SK-N-SH (cell line): Measurements from ENCODE around the gene CUL1. TPM values are rescaled to one million over a fixed set of nuclear protein-coding genes. Genes with fewer than 3 reads are reported as not detected.
A peak's percentile ranks its signal among the peaks of the same experiment; 100 is the strongest.

Source experiments
- CTCF ChIA-PET: fragments of 300-600, 350-600 bp; formaldehyde crosslinking; extraction: SDS; loops from one replicate; lab custom pipeline; 2021; lab: Yijun Ruan, JAX
- POLR2A ChIA-PET: fragments of 350-600 bp; sonication (Branson Sonifier 250); formaldehyde crosslinking; extraction: SDS; loops from one replicate; lab custom pipeline; 2020; ENCODE audit warnings: antibody characterized with exemption, inconsistent platforms; lab: Yijun Ruan, JAX
- DNase-seq: peaks from one replicate; pipeline ENCODE4 v3.0.0; 2012
- H2AFZ ChIP-seq: fragments of 200-600 bp; sonication (generic); 2 replicates; pipeline ENCODE4 v1.8.1; 2016; ENCODE audit warnings: antibody characterized with exemption, mild to moderate bottlenecking, low read depth
- H3F3A ChIP-seq: fragments of 200-600 bp; sonication (generic); replicated peaks from 2 replicates; pipeline ENCODE3; 2016; ENCODE audit warnings: antibody characterized with exemption, mild to moderate bottlenecking; ENCODE audit not compliant: insufficient read depth
- H3K27ac ChIP-seq, 2 experiments: fragments of 200-500 bp in 1 of 2; fragments of 200-600 bp in 1 of 2; sonication (Bioruptor generic) in 1 of 2; sonication (generic), shearing (Covaris generic) in 1 of 2; 2 replicates each; pipeline versions ENCODE4 v1.5.1 to v1.6.1; 2014 to 2016; ENCODE audit warnings: low read depth in 2 of 2, inconsistent platforms in 1 of 2, low read length in 1 of 2, mild to moderate bottlenecking in 1 of 2, mixed read lengths in 1 of 2
- H3K27me3 ChIP-seq: fragments of 200-600 bp; sonication (generic), shearing (Covaris generic); 2 replicates; pipeline ENCODE4 v1.6.1; 2016; ENCODE audit warnings: mixed run types; ENCODE audit not compliant: insufficient read depth
- H3K36me3 ChIP-seq, 2 experiments: fragments of 200-500 bp in 1 of 2; fragments of 200-600 bp in 1 of 2; sonication (Bioruptor generic) in 1 of 2; sonication (generic) in 1 of 2; replicated peaks in 1 of 2; 2 replicates each; pipeline versions ENCODE3 to v1.5.1; 2014 to 2016; ENCODE audit warnings: low read length in 1 of 2, mild to moderate bottlenecking in 1 of 2; ENCODE audit not compliant: insufficient read depth in 2 of 2, control insufficient read depth in 1 of 2
- H3K4me1 ChIP-seq, 2 experiments: fragments of 200-500 bp in 1 of 2; fragments of 200-600 bp in 1 of 2; sonication (Bioruptor generic) in 1 of 2; sonication (generic), shearing (Covaris generic) in 1 of 2; 2 replicates each; pipeline versions ENCODE4 v1.5.1 to v1.6.1; 2014 to 2016; ENCODE audit warnings: low read depth in 1 of 2, low read length in 1 of 2, mixed run types in 1 of 2; ENCODE audit not compliant: insufficient read depth in 2 of 2, control insufficient read depth in 1 of 2
- H3K4me2 ChIP-seq: fragments of 200-600 bp; sonication (generic), shearing (Covaris generic); 2 replicates; pipeline ENCODE4 v1.6.1; 2017; ENCODE audit warnings: mixed run types
- H3K4me3 ChIP-seq, 2 experiments: fragments of 200-500 bp in 1 of 2; fragments of 200-600 bp in 1 of 2; sonication (Bioruptor generic) in 1 of 2; sonication (generic), shearing (Covaris generic) in 1 of 2; 2 replicates each; pipeline versions ENCODE4 v1.5.1 to v1.8.1; 2014 to 2016; ENCODE audit warnings: low read depth in 2 of 2, inconsistent platforms in 1 of 2, low read length in 1 of 2, mild to moderate bottlenecking in 1 of 2, mixed read lengths in 1 of 2, moderate library complexity in 1 of 2
- H3K79me2 ChIP-seq: fragments of 200-600 bp; sonication (generic); 2 replicates; pipeline ENCODE4 v1.8.1; 2017; ENCODE audit warnings: mild to moderate bottlenecking; ENCODE audit not compliant: insufficient read depth
- H3K9ac ChIP-seq: fragments of 200-600 bp; sonication (generic); 2 replicates; pipeline ENCODE4 v1.6.1; 2017; ENCODE audit warnings: mixed run types
- H3K9me2 ChIP-seq: fragments of 200-600 bp; sonication (generic); 2 replicates; pipeline ENCODE4 v1.6.1; 2017; ENCODE audit warnings: mixed run types
- H3K9me3 ChIP-seq: fragments of 200-600 bp; sonication (generic); 2 replicates; pipeline ENCODE4 v1.6.1; 2017; ENCODE audit warnings: mixed run types, mild to moderate bottlenecking, moderate library complexity
- H4K20me1 ChIP-seq: fragments of 200-600 bp; sonication (generic); 2 replicates; pipeline ENCODE4 v1.6.1; 2017; ENCODE audit warnings: mild to moderate bottlenecking, mixed run types; ENCODE audit not compliant: insufficient read depth
- CHD2 ChIP-seq: fragments of 150-350 bp; IDR thresholded peaks from 2 replicates; pipeline ENCODE4 v1.6.1; 2018; ENCODE audit warnings: low read length; ENCODE audit not compliant: partially characterized antibody
- EP300 ChIP-seq, 2 experiments: IDR thresholded peaks; 2 replicates each; pipeline versions ENCODE4 v1.4.0 to v1.6.1; 2012; ENCODE audit warnings: borderline replicate concordance in 1 of 2, low read depth in 1 of 2, low read length in 1 of 2
- FOSL2 ChIP-seq: IDR thresholded peaks from 2 replicates; pipeline ENCODE4 v1.4.0; 2012; ENCODE audit warnings: low read depth, mild to moderate bottlenecking, moderate library complexity, borderline replicate concordance
- GABPA ChIP-seq: IDR thresholded peaks from 2 replicates; pipeline ENCODE4 v1.4.0; 2012; ENCODE audit warnings: low read depth, mild to moderate bottlenecking
- JUND ChIP-seq: IDR thresholded peaks from 2 replicates; pipeline ENCODE4 v1.4.0; 2012
- NFIC ChIP-seq: IDR thresholded peaks from 2 replicates; pipeline ENCODE4 v1.4.0; 2012; ENCODE audit warnings: borderline replicate concordance
- NRF1 ChIP-seq: IDR thresholded peaks from 2 replicates; pipeline ENCODE4 v1.6.1; 2012; ENCODE audit warnings: low read depth, mild to moderate bottlenecking, low read length
- RCOR1 ChIP-seq: fragments of 150-350 bp; IDR thresholded peaks from 2 replicates; pipeline ENCODE4 v1.6.1; 2017; ENCODE audit warnings: antibody characterized with exemption, low read length
- TAF1 ChIP-seq: IDR thresholded peaks from 2 replicates; pipeline ENCODE4 v1.6.1; 2012; ENCODE audit warnings: low read depth, mild to moderate bottlenecking, low read length, moderate library complexity, borderline replicate concordance
- YY1 ChIP-seq: IDR thresholded peaks from 2 replicates; pipeline ENCODE4 v1.4.0; 2012; ENCODE audit warnings: low read depth, mild to moderate bottlenecking
- WGBS: methylation state at CpG from one replicate; pipeline ENCODE4 v1.1.6; 2017; ENCODE audit warnings: low lambda C conversion rate; 5-methylcytosine and 5-hydroxymethylcytosine counted together
- polyA plus RNA-seq, 3 experiments: library from polyadenylated mRNA; depleted of rRNA; stranded (reverse); fragments of >200 nt; gene quantifications; 2 replicates each; pipeline ENCODE4 v1.2.3, GENCODE V29; 2012
- TF ChIP-seq, protein P1 (sequence below): IDR thresholded peaks from 2 replicates; pipeline ENCODE4 v1.4.0; 2012; ENCODE audit warnings: low read depth
- TF ChIP-seq, protein P2 (sequence below): IDR thresholded peaks from 2 replicates; pipeline ENCODE4; 2012
- TF ChIP-seq, protein P3 (sequence below): IDR thresholded peaks from 2 replicates; pipeline ENCODE4 v1.6.1; 2012; ENCODE audit warnings: mild to moderate bottlenecking, low read depth, low read length, moderate library complexity

CUL1 gene
- polyA plus RNA-seq, 1 of the 3 experiments (the other 2 are of a cell fraction): 45.2 TPM

DNA sequence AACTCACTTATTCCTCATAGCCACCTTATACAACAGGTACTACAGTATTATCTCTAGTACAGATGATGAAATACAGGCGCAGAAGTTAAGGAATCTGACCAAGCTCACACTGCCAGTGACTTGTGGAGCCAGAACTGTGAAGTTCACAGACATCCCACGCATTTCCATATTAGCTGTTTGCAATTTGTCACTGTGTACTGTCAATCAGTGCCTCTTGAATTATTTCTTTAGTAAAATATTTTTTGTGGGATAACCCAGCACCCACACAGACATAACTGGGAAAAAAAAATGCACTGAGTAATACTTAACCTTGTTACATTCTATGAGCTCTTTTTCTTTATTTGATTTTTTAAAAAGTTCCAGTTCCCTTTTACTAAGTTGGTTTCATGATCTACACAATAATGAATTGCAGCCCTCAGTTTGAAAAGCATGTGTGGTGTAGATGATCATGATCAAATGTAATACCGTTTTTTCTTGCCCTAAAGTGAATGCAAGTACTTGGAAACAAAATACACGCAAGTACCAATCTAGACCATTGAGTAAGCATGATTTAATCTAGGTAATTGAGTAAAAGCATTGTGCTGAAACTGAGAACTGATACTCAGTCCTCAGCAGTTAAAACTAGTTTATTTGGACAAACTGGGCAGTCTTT, 14.1 kb downstream of the CUL1 start:
- CTCF ChIA-PET: interaction anchor here (1.1 to 3.9 kb wide), 3 partner anchors 8 to 20 kb away, joined by 3 to 18 read pairs (median 4); no protein-coding TSS in a partner anchor
- no peak for DNase-seq

DNA sequence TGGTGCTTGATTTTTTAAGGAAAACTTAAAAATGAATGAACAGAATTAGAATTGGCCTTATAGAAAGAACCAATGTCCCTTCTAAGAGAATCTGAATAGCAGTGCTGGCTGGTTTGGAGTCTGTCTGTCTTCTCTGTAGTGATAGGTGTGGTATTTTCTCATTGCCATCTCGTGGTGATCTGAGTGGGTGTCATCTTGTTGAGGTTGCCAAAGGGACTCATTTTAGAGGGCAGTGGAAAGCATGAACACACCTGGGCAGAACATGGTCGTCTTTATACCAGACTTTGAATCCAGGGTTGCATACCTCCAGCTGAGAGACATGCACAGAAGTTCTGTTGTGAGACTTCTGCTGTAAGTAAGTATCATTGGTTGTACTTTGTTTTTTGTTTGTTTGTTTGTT, 15.8 kb downstream of the CUL1 start:
- Histone ChIP-seq H3K36me3 (peaks cover 0 to 10% of the 10 kb centered on the region in 2 experiments), H3K4me2 (no peak overlapping the region), H3K9me2 (no peaks in the 10 kb centered on the region), H4K20me1 (peaks cover 100% of the 10 kb centered on the region)
- WGBS: 100% methylated on average over 2 of the region's 2 CpGs
- CTCF ChIA-PET: interaction anchor here (1.9 kb wide), 1 partner anchor 12 kb away, joined by 6 read pairs; no protein-coding TSS in a partner anchor
- TF ChIP-seq, protein P1, sequence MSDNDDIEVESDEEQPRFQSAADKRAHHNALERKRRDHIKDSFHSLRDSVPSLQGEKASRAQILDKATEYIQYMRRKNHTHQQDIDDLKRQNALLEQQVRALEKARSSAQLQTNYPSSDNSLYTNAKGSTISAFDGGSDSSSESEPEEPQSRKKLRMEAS: no peak
- TF ChIP-seq, all 33 proteins: peak for 0
- no peak overlapping the region for H2AFZ ChIP-seq
- peaks cover 13% of the 10 kb centered on the region for H3F3A ChIP-seq
- H3K27ac ChIP-seq: no peak overlapping the region
- H3K4me1 ChIP-seq: peaks cover 8 to 23% of the 10 kb centered on the region in 2 experiments; a peak in 3 of 4 replicates
- H3K9ac ChIP-seq: no peak overlapping the region
- no peak overlapping the region for H3K4me3 ChIP-seq
- POLR2A ChIA-PET: no interaction called here
- no peak for DNase-seq
- peaks cover 100% of the 10 kb centered on the region for H3K79me2 ChIP-seq
- H3K27me3 ChIP-seq: no peaks in the 10 kb centered on the region
- H3K9me3 ChIP-seq: no peaks in the 10 kb centered on the region

More for the DNA sequence above, 14.1 kb downstream of the CUL1 start:
- peaks cover 100% of the 10 kb centered on the region for H4K20me1 ChIP-seq
- H3F3A ChIP-seq: peaks cover 13% of the 10 kb centered on the region
- no peak overlapping the region for H3K4me3 ChIP-seq
- peaks cover 8 to 29% of the 10 kb centered on the region in 2 experiments; a peak in 3 of 4 replicates for H3K4me1 ChIP-seq
- H3K9me2 ChIP-seq: no peaks in the 10 kb centered on the region
- POLR2A ChIA-PET: no interaction called here
- no peak overlapping the region for H2AFZ ChIP-seq
- peaks cover 100% of the 10 kb centered on the region for H3K79me2 ChIP-seq
- no peaks in the 10 kb centered on the region for H3K27me3 ChIP-seq
- H3K9me3 ChIP-seq: no peaks in the 10 kb centered on the region
- no peak for TF ChIP-seq GABPA
- no peak for TF ChIP-seq JUND
- TF ChIP-seq RCOR1: no peak
- peak in 1 of 2 experiments; percentile 28; a peak in 1 of 4 replicates for TF ChIP-seq EP300 (IDR thresholded peaks at IDR 0.05; ENCODE audit: borderline replicate concordance in 1 of 2, low read depth in 1 of 2, low read length in 1 of 2)
- no peak for TF ChIP-seq NRF1
- TF ChIP-seq, protein P2, sequence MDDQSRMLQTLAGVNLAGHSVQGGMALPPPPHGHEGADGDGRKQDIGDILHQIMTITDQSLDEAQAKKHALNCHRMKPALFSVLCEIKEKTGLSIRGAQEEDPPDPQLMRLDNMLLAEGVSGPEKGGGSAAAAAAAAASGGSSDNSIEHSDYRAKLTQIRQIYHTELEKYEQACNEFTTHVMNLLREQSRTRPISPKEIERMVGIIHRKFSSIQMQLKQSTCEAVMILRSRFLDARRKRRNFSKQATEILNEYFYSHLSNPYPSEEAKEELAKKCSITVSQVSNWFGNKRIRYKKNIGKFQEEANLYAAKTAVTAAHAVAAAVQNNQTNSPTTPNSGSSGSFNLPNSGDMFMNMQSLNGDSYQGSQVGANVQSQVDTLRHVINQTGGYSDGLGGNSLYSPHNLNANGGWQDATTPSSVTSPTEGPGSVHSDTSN: no peak
- H3K27ac ChIP-seq: peak overlapping the region; percentile 10 to 19; a peak in 2 of 4 replicates
- 71% methylated on average over 4 of the region's 4 CpGs for WGBS
- no peak overlapping the region for H3K9ac ChIP-seq
- H3K4me2 ChIP-seq: no peak overlapping the region
- peaks cover 0 to 10% of the 10 kb centered on the region in 2 experiments for H3K36me3 ChIP-seq

DNA sequence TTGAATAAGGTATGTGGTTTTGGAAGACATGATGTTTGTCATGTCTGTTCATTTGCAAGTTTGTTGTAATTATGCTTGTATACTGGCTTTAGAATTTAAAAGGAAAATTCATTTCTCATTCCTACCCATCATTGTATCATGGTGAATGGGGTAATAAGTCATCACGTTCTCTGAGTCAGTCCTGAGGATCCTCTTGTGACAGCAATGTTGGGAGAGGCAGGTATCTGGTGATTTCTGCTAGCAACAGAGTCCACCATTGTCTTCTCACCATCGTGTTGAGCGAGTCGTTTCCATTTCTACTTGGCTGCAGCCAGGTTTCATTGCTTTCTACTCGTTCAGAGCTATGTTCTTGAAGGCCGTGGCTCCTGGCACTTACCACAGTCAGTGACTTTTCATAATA, 16.3 kb downstream of the CUL1 start:
- H3K4me2 ChIP-seq: no peak overlapping the region
- H3K27me3 ChIP-seq: no peaks in the 10 kb centered on the region

More for the DNA sequence above, 16.3 kb downstream of the CUL1 start:
- peaks cover 100% of the 10 kb centered on the region for H4K20me1 ChIP-seq
- no peaks in the 10 kb centered on the region for H3K9me3 ChIP-seq
- H3K79me2 ChIP-seq: peaks cover 100% of the 10 kb centered on the region
- peaks cover 8 to 23% of the 10 kb centered on the region in 2 experiments; a peak in 3 of 4 replicates for H3K4me1 ChIP-seq
- H2AFZ ChIP-seq: no peak overlapping the region
- H3K9me2 ChIP-seq: no peaks in the 10 kb centered on the region
- no peak overlapping the region for H3K27ac ChIP-seq
- no peak for DNase-seq
- WGBS: 97% methylated on average over 6 of the region's 6 CpGs
- no peak overlapping the region for H3K4me3 ChIP-seq
- H3F3A ChIP-seq: peaks cover 13% of the 10 kb centered on the region
- ChIA-PET POLR2A (no interaction called here), CTCF (interaction anchor here (1.9 kb wide), 1 partner anchor 13 kb away, joined by 6 read pairs; no protein-coding TSS in a partner anchor)
- H3K36me3 ChIP-seq: peaks cover 0 to 10% of the 10 kb centered on the region in 2 experiments
- no peak for TF ChIP-seq GABPA
- no peak for TF ChIP-seq EP300 (IDR thresholded peaks at IDR 0.05; ENCODE audit: borderline replicate concordance in 1 of 2, low read depth in 1 of 2, low read length in 1 of 2)
- no peak for TF ChIP-seq YY1
- TF ChIP-seq JUND: no peak
- no peak for TF ChIP-seq FOSL2
- no peak for TF ChIP-seq TAF1
- TF ChIP-seq, protein P3, sequence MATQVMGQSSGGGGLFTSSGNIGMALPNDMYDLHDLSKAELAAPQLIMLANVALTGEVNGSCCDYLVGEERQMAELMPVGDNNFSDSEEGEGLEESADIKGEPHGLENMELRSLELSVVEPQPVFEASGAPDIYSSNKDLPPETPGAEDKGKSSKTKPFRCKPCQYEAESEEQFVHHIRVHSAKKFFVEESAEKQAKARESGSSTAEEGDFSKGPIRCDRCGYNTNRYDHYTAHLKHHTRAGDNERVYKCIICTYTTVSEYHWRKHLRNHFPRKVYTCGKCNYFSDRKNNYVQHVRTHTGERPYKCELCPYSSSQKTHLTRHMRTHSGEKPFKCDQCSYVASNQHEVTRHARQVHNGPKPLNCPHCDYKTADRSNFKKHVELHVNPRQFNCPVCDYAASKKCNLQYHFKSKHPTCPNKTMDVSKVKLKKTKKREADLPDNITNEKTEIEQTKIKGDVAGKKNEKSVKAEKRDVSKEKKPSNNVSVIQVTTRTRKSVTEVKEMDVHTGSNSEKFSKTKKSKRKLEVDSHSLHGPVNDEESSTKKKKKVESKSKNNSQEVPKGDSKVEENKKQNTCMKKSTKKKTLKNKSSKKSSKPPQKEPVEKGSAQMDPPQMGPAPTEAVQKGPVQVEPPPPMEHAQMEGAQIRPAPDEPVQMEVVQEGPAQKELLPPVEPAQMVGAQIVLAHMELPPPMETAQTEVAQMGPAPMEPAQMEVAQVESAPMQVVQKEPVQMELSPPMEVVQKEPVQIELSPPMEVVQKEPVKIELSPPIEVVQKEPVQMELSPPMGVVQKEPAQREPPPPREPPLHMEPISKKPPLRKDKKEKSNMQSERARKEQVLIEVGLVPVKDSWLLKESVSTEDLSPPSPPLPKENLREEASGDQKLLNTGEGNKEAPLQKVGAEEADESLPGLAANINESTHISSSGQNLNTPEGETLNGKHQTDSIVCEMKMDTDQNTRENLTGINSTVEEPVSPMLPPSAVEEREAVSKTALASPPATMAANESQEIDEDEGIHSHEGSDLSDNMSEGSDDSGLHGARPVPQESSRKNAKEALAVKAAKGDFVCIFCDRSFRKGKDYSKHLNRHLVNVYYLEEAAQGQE: no peak
- TF ChIP-seq NRF1: no peak
- TF ChIP-seq CHD2: no peak
- TF ChIP-seq, protein P1: no peak
- no peak for TF ChIP-seq NFIC
- no peak overlapping the region for H3K9ac ChIP-seq
